GM18861 (cell line): ENCODE results near the gene LGALS9C.
"Not testable (repeated sequence)": the region's sequence is repeated elsewhere in the genome, so short reads cannot be mapped to it uniquely, and the experiment has no call there.

Experiments used
- ATAC-seq: cut with Tn5 transposase; IDR thresholded peaks from one replicate; pipeline ENCODE4 v1.9.1; 2021; ENCODE audit not compliant: unreplicated experiment

LGALS9C gene

DNA sequence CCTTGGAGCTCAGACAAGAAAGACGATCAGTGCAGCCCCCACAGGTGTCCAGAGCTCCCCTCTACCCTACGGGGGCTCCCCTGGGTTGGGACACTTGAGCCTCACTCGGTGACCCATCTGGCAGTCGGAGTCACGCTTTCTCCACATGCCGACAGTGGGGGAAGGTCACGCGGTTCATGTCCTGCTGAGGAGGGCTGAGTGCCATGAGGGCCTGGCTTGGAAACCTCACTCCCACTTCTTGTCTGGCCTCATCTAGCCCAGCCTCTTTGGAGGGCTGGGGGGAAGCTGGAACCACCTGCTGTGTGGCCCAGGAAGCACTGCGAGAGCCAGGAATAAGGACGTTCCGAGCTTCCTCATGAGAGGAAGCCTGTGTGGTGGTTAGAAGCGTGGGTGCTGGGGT is 1.8 kb downstream of the LGALS9C start:
- not testable (repeated sequence) for ATAC-seq

DNA sequence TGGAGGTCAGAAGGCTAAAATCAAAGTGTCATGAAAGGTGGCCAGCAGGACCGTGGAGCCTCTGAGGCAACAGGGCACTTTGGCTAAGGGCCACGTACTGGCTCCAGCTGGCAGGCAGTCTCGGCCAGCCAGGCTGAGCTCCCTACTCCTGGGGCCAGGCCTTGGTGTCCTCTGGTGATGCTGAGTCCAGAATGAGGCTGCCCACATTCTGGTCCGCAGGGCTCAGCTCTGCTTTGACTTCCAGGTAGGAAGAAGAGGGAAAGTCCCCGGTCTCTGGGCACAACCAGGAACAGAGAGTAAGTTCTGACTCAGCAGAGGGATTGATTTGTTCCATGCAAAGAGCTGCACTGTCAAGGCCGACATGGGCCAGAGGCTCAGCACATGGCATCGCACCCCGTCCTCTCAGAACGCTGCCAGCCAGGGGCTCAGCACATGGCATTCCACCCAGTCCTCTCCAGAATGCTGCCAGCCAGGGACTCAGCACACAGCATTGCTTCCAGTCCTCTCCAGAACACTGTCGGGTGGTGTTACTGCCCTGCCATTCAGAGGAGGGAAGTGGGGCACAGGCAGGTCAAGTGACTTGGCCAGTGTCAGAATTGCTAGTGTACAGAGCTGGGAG is 2.5 kb downstream of the LGALS9C start:
- not testable (repeated sequence) for ATAC-seq

DNA sequence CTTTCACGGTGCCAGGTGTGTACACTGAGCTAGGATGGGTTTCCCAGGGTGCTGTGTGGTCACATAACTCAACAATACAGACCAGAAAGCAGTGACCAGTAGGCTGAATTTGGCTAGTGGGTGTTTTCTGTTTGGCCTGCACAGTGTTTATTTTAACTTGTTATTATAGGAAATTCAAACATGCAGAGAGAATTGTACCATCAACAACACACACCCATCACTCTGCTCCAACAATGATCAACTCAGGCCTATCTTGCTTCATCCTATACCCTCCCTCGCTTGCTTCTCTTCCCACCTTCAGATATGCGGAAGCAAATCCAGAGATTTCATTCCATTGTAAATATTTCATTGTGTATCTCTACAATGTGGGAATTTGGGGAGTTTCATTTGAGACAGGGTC is 5.2 kb downstream of the LGALS9C start:
- not testable (repeated sequence) for ATAC-seq

DNA sequence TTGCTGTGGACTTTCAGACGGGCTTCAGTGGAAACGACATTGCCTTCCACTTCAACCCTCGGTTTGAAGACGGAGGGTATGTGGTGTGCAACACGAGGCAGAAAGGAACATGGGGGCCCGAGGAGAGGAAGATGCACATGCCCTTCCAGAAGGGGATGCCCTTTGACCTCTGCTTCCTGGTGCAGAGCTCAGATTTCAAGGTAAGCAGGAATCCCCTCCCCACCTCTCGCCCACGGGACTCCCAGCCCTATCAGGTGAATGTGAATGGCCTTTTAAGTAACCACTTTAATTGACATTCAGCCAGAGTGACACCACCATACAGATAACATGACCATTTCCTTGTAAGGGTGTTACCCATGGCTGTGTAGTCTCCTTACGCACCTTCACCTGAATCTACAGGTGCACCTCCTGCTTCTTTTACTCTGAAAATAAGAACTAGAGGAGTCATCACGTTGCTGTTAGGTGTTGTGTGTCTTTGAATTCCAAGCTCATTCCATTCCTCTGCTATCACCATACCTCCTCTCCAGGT is 9.4 kb downstream of the LGALS9C start:
- ATAC-seq = not testable (repeated sequence)

DNA sequence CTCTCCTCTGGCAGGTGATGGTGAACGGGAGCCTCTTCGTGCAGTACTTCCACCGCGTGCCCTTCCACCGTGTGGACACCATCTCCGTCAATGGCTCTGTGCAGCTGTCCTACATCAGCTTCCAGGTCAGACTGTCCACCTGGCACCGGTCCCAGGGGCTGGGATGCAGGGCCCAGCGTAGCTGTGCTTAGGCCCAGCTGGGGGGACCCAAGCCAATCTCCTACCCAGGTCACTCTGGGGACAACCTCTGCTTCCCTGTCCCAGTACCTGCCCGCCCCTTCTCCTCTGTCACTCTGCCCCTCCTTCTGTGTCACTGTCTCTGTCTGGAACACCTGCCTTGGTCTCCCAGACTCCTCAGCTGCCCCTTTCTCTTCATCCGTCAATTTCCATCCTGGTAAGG is 11.0 kb downstream of the LGALS9C start:
- not testable (repeated sequence) for ATAC-seq

DNA sequence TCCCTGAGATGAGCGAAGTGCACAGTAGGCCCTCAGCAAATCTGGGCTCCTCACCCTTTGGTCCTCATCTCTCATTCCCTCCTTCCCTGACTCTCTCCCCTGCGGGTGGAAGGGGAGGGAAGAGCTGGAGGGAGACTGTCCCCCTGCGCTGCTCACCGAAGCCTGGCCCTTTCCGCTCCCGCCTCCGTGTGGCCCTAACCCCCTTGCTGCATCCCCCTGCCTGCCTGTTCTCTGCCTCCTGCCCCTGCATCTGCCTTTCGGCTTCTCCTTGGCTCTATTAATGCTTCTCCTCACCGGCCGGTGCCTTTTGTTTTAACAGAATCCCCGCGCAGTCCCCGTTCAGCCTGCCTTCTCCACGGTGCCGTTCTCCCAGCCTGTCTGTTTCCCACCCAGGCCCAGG is 12.0 kb downstream of the LGALS9C start:
- not testable (repeated sequence) for ATAC-seq

DNA sequence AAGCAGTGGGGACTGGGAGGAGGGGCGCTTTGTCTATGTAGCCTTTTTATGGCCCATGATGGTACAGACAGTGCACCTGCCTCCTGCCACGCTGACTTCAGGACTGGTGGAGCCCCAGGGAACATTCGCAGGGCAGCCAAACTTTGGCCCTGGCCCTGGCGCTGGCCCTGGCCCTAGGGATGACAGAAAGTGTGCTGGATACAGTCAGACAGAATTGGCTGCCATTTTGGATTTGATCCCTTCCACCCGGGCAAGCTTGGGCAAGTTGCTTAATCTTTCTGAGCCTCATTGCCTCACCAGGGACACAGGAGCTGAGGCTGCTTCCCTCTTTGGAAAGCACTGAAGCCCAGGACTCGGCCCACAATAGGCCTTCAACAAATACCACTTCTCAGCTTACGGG is 13.4 kb downstream of the LGALS9C start:
- ATAC-seq = not testable (repeated sequence)

DNA sequence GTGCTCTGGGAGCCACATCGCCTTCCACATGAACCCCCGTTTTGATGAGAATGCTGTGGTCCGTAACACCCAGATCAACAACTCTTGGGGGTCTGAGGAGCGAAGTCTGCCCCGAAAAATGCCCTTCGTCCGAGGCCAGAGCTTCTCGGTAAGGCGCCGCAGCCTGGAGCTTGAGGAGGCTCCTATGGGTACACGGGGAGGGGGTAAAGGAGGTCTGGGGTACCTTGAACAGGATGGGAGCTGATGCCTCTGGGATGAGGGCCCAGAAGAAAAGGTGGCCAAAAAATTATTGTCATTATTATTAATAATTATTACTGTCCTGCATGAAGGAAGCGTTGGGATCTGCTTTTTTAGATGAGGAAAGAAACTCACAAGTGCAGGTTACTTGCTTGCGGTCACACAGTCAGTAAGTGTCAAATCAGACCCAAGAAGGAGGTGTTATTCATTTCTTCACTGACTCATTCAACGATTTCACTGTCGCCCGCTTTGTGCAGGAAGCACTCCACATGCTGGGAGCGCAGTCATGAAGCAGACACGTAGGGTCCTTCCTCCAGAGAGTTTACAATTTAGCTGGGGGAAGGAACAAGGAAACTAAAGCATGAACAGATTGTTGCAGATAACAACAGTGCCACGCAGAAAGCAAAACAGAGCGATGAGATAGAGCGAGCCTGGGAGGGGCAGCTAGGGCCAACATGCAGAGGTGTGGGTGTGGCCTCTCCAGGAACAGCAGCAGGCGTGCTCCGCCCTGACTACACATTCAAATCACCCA is 16.3 kb downstream of the LGALS9C start:
- ATAC-seq = not testable (repeated sequence)

DNA sequence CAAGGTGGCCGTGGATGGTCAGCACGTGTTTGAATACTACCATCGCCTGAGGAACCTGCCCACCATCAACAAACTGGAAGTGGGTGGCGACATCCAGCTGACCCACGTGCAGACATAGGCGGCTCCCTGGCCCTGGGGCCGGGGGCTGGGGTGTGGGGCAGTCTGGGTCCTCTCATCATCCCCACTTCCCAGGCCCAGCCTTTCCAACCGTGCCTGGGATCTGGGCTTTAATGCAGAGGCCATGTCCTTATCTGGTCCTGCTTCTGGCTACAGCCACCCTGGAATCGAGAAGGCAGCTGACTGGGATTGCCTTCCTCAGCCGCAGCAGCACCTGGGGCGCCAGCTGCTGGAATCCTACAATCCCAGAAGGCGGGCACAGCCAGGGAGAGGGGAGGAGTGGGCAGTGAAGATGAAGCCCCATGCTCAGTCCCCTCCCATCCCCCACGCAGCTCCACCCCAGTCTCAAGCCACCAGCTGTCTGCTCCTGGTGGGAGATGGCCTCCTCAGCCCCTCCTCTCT is 17.7 kb downstream of the LGALS9C start:
- ATAC-seq = not testable (repeated sequence)

DNA sequence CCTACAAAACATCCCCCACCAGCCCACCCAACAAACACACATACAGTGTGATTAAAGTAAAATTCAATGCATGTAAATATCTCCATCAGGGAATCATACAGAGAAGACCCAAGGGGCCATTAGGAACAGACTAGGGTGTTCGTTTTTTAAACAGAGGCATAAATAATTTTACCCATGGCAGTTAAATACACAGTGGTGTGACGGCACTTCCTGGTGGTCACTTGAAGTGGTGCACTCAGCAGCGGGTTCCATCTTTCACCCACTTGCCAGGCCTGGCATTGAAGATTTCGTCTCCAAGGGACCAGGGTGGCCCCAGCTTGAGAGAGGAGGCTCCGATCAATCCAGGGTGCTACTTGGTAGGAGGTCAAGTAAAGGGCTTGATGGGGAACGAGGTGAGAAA is 20.5 kb downstream of the LGALS9C start:
- not testable (repeated sequence) for ATAC-seq

DNA sequence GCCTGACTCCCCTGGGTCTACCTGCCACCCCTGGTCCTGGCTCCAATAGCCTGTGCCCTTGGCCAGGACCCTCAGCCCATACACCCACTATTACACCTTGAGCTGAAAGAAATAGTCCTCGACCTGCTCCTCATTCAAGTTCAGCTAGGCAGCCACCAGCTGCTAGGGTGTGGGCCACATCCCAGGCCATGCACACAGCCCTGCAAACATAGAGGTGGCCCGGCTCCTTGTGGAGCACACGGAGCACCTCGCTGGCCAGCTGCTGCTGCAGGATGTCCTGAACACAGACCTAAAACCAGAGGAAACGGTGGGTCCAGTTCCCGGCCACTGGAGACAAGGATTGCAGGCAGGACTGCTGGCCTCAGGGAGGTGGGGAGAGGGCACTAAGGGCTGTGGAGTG is 22.5 kb downstream of the LGALS9C start:
- not testable (repeated sequence) for ATAC-seq

DNA sequence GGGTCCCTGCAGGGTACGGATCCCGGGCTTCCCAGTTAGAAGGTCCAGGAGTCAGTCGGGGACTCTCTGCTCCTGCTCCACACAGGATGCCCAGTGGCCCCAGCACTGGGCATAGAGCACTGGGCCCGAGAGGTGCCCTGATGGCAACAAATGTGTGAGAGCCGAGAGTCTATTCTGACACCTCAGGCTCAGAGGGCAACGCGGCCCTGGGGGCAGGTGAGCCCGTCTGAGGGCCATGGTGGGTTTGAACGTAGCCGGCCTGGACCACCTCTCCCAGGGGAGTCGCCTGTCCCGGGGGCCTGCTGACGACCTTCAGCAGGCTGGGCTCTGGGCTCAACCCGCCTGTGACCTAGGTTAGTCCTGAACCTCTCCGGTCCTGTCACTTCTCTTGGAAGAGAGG is 23.2 kb downstream of the LGALS9C start:
- not testable (repeated sequence) for ATAC-seq

DNA sequence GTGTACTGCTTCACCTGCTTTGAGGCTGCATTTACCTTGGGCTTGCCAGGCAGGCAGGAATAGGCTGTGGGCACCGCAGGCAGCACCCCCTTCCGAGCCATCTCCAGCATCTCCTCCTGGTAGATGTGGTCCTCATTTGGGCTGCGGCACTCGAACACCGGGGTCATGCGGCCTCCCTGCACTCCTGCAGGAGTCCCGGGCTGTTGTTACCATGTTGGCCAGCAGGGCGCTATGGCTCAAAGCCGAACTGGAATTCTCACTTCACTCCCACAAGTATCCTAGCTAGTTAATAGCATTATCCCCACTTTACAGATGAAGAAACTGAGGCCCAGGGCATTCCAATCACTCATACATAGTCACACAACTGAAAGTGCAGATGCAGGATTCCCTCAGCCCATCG is 23.7 kb downstream of the LGALS9C start:
- not testable (repeated sequence) for ATAC-seq

DNA sequence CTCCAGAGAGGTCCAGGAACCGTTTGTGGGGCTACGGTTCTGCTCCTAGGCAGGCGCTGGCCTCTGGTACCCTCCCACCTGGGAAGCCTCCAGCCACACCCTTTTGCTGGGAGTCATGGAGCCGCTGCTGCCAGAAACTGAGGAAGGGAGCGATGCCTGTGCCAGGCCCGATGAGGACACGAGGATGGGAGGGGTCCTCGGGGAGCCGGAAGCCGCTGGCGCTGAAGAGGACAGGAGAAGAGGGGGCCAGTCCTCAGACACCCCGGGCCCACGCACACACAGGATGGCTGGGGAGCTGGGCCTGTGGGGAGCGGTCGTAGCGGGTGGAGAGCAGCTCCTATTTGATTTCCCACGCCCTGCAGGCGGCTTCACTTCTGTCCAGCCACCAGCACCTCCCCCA is 24.2 kb downstream of the LGALS9C start:
- ATAC-seq = not testable (repeated sequence)

DNA sequence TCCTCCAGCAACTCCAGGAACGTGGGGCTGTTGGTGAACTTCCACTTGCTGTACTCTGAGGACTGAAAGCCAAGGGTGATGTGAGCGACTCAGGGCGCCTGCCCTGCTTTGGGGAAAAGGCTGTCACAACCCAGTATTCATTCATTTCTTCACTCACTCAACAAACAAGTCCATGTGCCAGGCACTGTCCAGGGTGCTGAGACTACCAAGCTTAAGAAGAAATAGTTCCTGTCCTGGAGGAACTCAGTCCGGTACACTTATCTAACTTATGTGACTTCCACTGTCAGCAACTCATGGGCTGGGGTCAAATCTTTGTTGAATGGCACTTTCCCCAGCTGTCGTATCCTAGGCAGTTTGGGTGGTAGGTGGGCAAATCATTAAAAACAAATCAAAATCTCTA is 26.6 kb downstream of the LGALS9C start:
- not testable (repeated sequence) for ATAC-seq

DNA sequence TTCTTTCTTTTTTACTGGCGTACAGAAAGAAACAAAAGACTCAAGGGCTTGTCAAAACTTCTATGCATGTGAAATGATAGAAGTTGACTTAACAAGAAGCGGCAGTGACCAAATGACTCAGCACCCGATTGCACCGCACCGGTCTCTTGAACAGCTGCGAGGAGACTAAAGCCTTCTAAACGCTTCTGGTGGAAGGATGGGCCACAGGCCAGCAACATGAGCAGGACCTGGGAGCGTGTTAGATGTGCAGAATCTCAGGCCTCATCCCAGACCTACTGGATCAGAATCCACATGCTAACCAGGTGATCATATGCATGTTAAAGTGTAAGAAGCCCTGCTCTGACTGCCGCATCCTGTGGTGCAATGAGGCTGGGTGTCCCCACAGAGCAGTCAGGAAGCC is 31.1 kb downstream of the LGALS9C start:
- ATAC-seq = not testable (repeated sequence)

DNA sequence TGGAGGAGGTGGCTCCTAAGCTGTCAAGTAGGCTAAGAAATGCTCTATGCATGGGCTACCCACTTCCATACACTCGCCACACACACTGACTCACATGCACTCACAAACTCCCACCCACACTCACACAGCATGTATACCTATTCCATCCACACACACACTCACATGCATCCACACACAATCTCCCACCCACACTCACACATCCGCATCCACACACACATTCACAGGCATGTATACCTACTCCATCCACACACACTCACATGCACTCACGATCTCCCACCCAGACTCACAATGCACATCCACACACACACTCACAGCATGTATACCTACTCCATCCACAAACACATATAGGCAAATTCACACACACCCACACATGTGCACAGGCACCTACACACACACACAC is 32.1 kb downstream of the LGALS9C start:
- not testable (repeated sequence) for ATAC-seq

DNA sequence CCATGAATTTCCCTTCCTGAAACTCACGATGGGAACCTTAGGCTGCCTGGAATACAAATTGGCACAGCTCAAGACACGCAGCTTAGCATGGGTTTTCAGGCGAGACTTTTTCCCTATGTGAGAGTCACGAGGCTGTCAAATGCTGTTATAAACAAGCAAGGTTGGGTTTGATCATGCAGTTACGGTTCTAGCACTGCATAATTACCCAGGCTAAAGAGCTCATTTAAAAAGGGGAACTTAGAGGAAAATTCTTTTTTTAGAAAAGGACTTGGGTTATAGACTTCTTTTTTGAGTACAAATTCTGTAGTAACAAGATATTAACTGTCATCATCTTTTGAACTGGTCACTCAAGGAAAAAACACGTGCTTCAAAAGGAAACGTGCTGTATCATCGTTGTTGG is 44.5 kb downstream of the LGALS9C start:
- ATAC-seq = not testable (repeated sequence)

DNA sequence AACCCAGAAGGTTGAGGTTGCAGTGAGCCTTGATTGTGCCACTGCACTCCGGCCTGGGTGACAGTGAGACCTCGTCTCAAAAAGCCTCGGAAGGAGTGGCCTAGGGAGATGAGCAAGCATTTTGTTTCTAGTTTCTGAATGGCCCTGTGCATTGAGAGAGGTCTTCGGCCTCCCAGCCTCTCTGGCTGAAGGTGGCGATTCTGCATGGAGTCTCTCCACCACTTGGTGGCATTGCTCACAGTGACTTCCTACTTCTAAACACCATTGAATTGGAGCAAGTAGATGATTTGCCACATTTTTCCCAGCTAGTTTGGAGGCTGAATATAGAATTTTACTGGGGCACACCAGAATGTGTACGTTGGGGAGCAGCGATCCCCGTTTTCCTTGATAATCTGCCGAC is 48.4 kb downstream of the LGALS9C start:
- not testable (repeated sequence) for ATAC-seq

DNA sequence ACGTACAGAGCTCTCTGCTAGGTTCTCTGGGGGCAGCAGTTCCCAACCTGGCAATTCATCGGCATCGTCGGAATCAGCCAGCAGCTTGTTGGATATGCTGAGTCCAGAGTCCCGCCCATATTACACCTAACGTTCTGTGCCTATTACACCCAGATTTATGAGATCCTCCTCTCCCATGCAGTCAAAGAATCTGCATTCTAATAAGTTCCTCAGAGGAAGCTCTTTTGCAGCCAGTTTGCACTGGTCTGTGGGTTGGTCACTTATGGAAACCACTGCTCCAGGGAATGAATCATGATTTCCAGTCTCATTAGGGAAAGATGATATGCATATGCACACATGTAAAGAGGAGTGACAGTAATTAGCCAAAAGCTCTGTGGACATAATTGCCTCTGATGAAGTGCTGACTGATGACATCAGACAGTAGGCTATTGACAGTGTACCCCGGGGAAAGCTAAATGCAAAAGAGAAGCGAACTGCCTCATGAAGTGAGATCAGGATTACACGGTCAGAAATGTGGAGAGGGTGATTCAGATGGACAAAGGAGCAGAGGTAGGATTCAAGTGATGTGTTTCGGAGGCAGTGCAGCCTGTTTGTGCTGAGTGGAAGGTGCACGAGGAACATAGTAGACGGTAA is 49.7 kb downstream of the LGALS9C start:
- not testable (repeated sequence) for ATAC-seq

DNA sequence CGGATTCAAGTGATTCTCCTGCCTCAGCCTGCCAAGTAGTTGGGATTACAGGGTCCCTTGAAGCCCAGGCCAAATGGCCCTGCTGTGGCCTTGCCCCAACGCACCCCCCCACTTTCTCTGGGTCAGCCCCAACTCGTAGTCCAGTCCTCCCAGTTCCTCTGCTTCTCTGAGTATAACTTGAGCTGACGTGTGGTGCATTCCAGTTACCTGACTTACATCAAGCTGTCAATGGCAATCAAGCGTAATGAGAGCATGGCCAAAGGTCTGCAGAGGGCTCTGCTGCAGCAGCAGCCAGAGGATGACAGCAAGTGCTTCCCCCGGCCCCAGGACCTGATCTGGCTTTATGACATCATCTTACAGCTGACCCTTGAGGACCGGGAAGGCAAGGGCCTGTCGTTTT is 50.8 kb downstream of the LGALS9C start:
- not testable (repeated sequence) for ATAC-seq
